ENCODE results near the gene IGFL2.
"Not testable (repeated sequence)": the region's sequence is repeated elsewhere in the genome, so short reads cannot be mapped to it uniquely, and the experiment has no call there.

Gene IGFL2

DNA sequence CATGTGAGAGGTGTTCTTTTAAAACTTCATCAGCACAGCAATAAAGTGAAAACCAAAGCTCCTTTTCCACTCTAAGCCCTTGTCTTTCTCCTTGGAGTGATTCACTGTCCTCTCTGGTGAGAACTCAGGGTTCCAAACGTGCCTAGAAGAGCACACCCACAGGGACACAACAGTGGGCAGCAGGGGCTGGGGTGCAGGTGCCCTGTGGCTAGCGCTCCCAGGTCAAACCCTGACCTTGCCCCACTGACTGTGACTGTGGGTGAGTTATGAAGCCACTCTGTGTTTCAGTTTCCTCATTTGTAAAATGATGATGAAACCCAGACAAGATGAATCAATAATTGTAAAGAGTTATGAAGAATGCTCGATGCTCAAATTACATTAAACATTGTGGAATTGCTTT lies 43.9 kb downstream of the IGFL2 start:
- no peak for DNase-seq

DNA sequence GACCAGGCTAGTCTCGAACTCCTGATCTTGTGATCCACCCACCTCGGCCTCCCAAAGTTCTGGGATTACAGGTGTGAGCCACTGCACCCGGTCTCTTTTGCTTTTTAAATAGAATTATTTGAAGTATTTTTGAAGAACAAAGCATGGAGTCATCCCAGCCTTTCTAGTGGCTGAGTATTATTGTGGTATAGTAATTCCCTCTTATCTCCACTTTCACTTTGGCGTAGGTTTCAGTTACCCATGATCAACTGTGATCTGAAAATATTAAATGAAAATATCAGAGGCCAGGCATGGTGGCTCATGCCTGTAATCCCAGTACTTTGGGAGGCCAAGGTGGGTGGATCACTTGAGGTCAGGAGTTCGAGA lies 44.6 kb downstream of the IGFL2 start:
- not testable (repeated sequence) for DNase-seq

- DNase-seq: peak; percentile 33
Observed at GRCh38 chr19:46192992-46193650, 45.1 kb downstream of the IGFL2 start.

DNA sequence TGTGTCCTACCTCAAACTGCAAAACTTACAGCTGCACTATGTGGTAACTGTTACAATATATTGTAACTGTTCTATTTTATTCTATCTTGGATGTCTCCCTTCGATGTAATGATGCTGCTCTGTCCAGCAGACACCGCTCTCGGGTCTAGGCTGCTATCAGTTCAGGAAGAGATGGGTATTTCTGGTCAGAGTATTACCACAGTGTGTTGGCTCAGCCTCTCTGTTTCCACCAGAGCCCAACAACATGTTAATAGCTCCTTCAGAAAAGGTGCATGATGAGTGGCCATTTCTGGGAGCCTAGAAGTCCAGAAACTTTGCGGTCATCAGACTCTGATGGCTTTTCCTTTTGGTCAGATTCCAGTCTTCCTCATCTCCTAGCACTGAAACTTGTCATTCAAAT lies 45.6 kb downstream of the IGFL2 start:
- DNase-seq: no peak

DNA sequence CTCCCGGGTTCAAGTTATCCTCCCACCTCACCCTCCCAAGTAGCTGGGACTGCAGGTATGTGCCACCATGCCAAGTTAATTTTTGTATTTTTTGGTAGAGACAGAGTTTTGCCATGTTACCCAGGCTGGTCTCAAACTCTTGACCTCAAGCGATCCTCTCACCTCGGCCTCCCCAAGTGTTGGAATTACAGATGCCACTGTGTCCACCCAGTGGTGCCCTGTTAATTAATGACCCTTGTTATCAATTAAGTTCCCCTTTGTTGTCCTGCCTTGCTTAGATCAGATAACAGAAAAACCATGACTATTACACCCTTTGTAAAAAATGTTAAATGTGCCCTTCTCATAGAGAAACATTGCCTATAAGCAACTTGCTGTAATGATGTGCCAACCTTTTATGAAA lies 47.1 kb downstream of the IGFL2 start:
- no peak for DNase-seq

- not testable (repeated sequence) for DNase-seq
Observed at GRCh38 chr19:46195919-46196318, 47.9 kb downstream of the IGFL2 start.

DNA sequence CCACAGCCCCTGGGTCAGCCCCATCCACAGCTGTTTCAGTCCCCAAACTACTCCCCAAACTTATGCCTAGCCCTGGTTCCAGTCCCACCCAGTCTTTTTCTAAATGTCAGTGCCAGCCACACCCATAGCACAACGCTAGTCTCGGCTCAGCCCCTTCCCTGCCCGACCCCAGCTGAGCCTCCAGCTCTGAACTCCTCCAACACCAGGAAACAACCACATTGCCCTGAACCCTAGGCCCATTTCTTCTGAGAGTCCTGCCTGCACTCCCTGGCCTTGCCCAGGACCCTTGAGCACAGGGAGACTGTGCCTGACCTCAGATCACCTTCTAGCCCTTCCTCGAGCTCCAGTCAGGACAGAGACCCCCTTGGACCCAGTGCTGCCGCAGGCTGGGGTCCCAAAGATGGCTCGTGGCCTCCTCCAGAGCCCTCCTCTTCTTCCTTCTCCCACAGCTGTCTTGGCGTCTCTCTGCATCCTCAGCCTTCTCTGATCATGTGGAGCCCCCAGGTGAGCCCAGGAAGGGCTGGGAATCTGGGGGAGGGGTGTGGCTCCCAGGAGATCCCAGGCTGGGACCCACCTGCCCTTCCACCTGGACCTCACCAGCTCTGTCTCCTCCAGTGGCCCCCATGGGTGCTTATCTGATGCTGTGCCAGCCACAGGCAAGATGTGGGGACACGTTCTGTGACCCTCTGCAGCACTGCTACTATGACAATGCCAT lies 48.5 kb downstream of the IGFL2 start:
- no peak for DNase-seq

GRCh38 chr19:46197314-46198070 lies 49.5 kb downstream of the IGFL2 start:
- DNase-seq: no peak

DNA sequence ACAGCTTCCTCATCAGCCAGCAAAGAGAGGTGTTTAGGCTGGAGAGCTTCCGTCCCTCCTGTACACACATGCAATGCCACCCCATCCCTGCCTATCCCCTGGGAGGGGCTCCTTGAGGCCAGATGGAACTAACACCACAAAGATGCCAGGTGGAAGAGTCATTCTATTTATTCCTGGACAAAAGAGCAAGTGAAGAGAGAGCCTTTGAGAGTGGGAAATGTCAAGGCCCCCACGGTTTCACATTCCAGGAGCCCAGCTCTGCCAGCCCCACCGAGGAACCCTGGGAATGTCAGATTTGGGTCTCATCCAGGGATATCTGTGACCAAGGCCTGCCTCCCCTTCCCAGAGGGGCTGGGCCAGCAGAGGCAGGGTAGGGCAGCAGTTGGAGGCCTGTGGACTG lies 50.7 kb downstream of the IGFL2 start:
- no peak for DNase-seq

DNA sequence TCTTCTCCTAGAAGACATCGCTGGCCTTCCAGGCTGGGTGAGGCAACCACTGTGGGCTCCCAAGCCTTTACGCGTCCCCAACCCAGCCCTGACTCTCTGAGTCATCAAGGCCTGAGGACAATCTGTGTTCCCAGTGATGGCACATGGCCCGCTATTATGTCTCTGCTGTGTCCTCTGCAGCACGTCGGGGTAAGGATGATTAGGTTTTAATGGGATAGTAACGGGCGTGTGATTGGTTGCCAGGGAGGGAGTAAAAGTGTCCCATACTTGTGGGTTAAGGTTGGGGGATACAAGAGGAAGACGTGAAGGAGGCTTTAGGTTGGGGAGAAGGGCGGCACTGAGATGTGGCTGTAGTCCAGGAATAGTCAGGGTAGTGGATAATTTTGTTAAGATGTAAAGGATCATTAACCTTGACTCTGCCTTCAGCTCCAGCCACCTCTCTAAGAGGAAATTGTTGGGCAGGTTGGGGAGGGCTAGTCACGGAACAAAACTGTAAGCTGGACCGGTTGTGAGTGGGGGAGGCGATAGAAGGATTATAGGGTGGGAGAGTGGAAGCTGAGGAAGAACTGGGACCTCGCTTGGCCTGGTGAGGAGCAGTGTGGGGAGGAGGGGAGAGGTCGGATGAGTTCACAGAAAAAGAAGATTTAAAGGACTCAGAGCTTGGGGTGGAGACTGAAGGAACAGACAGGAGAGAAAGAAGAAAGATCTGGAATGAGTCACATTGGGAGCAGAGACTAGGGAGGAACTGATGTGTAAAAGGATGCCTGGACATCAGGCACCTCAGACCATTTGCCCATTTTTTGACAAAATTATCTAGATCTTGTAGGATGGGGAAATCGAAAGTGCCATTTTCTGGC lies 53.6 kb downstream of the IGFL2 start:
- no peak for DNase-seq

DNA sequence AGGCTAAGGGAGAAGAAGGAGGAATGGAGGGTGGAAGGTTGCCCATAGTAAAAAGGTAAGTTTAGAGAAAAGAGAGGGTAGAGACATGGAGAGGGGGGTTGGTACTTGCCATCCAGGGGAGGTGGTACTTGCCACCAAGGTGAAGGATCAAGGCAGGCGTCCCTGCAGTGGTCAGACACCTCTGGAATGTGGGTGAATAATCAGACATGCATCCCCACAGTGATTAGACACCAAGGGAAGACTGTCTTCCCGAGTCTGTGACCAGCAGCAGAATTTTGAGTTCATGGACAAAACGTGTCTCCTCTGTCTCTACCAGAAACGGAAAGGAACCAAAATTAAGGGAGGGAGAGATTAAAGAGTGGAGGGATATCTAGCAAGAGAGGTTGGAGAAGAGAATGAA lies 54.4 kb downstream of the IGFL2 start:
- no peak for DNase-seq

DNA sequence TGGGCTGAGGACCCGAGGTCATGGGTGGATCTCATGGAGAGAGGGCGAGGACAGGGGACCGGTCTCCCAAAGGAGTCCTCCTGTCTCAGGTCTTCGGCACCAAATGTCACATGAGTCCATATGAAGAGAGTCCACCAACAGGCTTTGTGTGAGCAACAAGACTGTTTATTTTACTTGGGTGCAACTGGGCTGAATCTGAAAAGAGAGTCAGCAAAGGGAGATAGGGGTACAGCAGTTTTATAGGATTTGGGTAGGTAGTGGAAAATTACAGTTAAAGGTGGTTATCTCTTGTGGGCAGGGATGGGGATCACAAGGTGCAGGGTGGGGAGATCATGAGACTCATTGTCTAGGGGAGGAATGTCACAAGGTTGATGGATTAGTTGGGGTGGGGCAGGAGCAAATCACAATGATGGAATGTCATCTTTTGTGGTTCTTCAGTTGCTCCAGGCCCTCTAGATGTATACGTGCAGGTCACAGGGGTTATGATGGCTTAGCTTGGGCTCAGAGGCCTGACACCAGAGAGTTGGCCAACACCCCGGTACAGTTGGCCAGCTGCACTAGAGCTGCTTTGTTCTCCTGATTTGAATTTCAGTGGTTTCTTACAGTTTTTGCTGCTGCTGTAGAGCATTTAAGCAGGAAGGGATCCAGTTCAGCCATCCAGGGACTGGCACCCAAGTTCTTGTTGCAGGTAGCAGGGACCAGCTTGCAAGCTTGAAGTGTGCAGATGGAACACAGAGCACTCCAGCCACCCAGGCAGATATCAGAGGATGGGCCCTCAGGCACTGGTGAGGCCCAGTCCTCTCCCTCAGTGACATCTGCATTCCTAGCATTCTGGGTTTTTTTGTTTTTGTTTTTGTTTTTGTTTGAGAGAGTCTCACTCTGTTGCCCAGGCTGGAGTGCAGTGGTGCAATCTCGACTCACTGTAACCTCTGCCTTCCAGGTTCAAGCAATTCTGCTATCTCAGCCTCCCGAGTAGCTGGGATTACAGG lies 55.1 kb downstream of the IGFL2 start:
- DNase-seq: no peak

DNA sequence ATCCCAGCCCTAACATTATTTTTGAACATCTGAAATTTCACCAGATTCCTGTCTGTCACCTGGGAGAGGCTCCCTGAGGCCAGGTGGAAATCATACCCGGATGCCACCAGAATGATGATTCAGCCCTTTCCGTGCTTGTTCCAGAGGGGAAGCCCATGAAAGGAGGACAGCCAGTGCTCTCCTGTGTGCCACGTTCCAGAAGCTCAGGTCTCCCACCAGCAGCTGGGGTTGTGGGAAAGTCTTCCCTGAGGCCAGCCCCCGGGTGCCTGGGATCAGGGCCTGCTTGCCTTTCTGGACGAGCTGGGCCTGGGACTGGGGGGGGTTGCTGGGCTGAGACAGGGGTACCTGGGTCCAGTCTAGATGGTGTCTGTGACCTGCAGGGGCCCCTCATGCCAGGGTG lies 56.0 kb downstream of the IGFL2 start:
- DNase-seq: no peak

- no peak for DNase-seq
Observed at GRCh38 chr19:46205183-46205984, 57.3 kb downstream of the IGFL2 start.

DNA sequence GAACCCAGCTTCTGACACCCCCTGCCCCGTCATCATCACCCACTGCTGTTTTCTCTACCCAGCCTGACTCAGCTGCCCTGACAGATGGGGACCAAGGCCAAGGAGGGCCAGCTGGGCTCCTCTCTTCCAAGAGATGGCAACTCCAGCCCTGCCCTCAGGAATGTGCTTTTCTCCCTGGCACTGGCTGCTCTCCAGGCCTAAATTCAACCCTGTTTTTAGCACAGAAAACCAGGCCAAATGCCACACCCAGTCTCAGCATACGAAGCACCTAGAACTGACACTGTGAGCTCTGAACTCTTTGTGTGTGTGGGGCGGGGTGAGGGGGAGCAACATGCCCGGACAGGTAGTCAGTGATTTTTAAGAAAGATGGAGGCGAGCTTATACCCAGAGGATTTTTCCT lies 58.1 kb downstream of the IGFL2 start:
- DNase-seq: no peak

DNA sequence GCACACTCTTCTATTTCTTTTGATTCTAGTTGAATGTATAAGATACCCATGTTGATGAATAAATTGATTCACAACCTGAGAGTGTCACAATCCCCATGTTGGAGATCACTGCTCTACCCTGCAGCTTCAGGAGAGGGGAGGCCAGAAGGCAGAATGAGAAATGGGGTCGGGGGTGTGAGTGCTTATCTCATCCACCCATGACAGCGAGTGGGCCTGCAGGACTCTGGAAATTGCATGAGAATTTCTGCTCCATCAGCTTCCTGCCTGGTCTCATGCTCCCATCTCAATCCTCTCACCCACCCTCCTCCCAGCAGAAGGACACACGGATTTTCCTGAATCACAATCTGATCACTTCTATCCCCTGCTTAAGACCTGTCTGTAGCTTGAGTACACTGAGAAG lies 58.6 kb downstream of the IGFL2 start:
- no peak for DNase-seq

DNA sequence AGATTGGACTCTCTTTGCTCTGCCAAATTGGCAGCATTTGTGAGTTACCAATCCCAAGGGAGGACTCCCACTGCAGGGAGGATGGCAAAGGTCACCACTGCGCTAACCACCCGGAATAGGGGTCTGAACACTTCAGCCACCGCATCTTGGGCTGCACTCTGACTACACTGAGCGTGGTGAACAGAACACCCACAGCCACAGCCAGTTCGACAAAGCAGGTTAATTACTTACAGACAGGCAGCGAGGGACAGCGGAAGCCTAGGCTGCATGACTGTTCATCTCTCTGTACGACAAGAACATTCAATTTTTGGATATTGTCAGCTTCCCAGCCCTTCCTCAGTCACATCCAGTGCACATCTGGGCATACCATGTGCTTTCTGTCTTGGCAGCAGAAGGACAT lies 59.8 kb downstream of the IGFL2 start:
- DNase-seq: not testable (repeated sequence)

DNA sequence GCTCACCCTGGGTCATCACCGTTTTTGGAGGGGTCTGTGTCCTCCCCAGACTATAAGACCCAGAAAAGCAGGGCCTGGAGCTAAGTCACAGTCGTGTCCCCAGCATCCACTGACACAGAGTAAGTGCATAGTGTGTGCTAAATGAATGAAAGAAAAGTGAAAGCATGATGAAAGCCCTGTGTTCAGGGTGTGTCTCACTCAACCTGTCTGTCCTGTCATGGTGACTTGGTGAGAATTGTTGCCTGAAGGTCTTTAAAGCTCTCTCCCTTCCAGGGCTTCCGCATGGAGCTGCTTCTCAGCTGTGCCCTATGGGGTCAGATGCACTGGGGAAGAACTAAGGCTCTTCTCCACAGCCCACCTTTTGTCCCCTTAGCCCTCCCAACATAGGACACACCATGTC lies 61.0 kb downstream of the IGFL2 start:
- DNase-seq: no peak

DNA sequence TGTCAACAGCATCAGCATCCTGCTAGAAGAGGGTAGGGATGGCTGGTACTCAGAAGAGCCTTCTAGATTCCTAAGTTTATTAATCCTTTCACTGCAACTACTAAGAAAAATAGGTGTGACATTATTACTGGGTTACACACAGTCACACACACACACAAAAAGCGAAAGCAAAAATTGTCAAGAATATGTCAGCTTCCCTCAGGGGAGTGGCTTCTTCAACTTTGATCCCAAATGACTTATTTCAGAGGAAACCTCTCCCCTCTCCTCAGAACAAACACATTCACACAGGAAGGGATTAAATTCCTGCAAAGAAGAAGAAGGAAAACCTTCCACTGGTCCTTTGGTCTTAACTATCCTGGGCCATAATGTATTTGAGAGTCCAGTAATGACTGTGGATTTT lies 61.4 kb downstream of the IGFL2 start:
- no peak for DNase-seq

- DNase-seq: no peak
Observed at GRCh38 chr19:46210669-46211068, 62.6 kb downstream of the IGFL2 start.

Data from stimulated activated CD8-positive, alpha-beta memory T cell treated with anti-CD3 and anti-CD28 coated beads, Interleukin-4, amount 100 ng/mL, for 48 hours (primary cell).